ENCODE data around the gene CCDC27. TPM values are rescaled to one million over a fixed set of nuclear protein-coding genes. Genes with fewer than 3 reads are reported as not detected.

Gene CCDC27
- total and polyA plus RNA-seq, 2 of the 13 experiments (the other 11 are each of a cell fraction or from before 2014, with no cell fraction given), result not detected

GRCh38 chr1:3775490-3776230 lies 23.4 kb downstream of the CCDC27 start (continued):
- TF ChIP-seq PCBP1 (IDR thresholded peaks at IDR 0.05; ENCODE audit: borderline replicate concordance, low read depth, low read length) (peak; percentile 34; the same call in 1 of the 2 replicates), U2AF2 (IDR thresholded peaks at IDR 0.05; ENCODE audit: low read depth, low read length) (no peak; the same call in 1 of the 2 replicates), TMF1 (CRISPR knock-in tag; IDR thresholded peaks at IDR 0.05; ENCODE audit: low read depth) (peak; percentile 90), ZFP36L2 (CRISPR knock-in tag; IDR thresholded peaks at IDR 0.05) (no peak), MYNN (CRISPR knock-in tag; IDR thresholded peaks at IDR 0.05; ENCODE audit: low read depth) (no peak), ZNF34 (CRISPR knock-in tag; IDR thresholded peaks at IDR 0.05; ENCODE audit: borderline replicate concordance) (0 out of 2 replicates have a peak, but pooled peaks have one; percentile 21), MTF1 (CRISPR knock-in tag; IDR thresholded peaks at IDR 0.05) (peak; percentile 63; the same call in 1 of the 2 replicates), ZFP91 (CRISPR knock-in tag; IDR thresholded peaks at IDR 0.05; ENCODE audit: borderline replicate concordance) (peak; percentile 80), ZNF407 (CRISPR knock-in tag; IDR thresholded peaks at IDR 0.05; ENCODE audit: not compliant biosample characterization) (no peak), ZSCAN5A (CRISPR knock-in tag; IDR thresholded peaks at IDR 0.05; ENCODE audit: borderline replicate concordance) (peak; percentile 95), ZNF343 (CRISPR knock-in tag; IDR thresholded peaks at IDR 0.05) (peak; percentile 45), ZNF784 (CRISPR knock-in tag; IDR thresholded peaks at IDR 0.05; ENCODE audit: borderline replicate concordance) (no peak; the same call in 1 of the 2 replicates), MAFF (IDR thresholded peaks at IDR 0.05; ENCODE audit: low read depth, low read length) (no peak), ATF5 (CRISPR knock-in tag; IDR thresholded peaks at IDR 0.05; ENCODE audit: low read depth) (0 out of 2 replicates have a peak, but pooled peaks have one; percentile 18), ZNF225 (CRISPR knock-in tag; IDR thresholded peaks at IDR 0.05) (no peak; the same call in 1 of the 2 replicates)
